Measurements from ENCODE around the gene LIAS.
"Not testable (repeated sequence)": the region's sequence is repeated elsewhere in the genome, so short reads cannot be mapped to it uniquely, and the experiment has no call there.

LIAS gene

DNA sequence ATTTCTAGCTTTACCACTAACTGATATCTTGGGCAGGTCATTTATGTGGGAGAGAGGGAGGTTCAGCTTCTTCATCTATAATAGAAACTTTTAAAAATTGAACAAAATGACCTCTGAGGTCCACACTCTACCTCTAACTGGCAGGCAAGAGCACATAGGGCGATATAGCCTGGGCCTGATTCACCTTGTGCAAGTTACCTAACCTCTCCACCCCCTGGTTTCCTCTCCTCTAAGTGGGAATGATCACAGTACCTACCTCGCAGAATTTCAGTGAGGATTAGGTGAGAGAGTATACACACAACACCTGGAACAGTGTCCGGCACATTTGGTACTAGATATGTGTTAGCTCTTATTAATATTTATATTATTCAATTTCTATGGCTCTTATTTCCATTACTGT lies 36.6 kb upstream of the LIAS start:
- Histone ChIP-seq H3K23ac (ENCODE audit: low read depth, low read length, poor library complexity) (no peak overlapping the region), H3K4me3 (ENCODE audit: low read length in 2 of 2) (no peak overlapping the region)

DNA sequence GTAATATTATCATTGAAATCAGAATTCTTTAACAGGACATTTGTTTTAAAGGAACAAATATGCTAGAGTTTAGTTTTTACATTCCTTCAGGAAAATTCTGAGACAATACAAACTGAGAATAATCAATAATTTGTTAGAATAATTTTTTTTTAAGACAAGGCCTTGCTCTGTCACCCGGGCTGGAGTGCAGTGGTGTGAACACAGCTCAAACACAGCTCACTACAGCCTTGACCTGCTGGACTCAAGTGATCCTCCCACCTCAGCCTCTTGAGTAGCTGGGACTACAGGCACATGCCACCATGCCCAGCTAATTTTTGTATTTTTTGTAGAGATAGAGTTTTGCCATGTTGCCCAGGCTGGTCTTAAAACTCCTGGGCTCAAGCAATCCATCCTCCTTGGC lies 33.6 kb upstream of the LIAS start:
- DNase-seq (ENCODE audit: low spot score); H2BK5ac ChIP-seq (ENCODE audit: low read length); H3K14ac ChIP-seq (ENCODE audit: low read length); H3K23ac ChIP-seq (ENCODE audit: low read depth, low read length, poor library complexity); H2AFZ ChIP-seq (ENCODE audit: low read length); H2AK5ac ChIP-seq (ENCODE audit: low read depth, low read length); H3K4ac ChIP-seq (ENCODE audit: low read length); H3K9me3 ChIP-seq (replicated peaks in 1 of 2; ENCODE audit: control insufficient read depth in 2 of 2, insufficient read depth in 1 of 2, low read depth in 1 of 2, low read length in 2 of 2); H2BK12ac ChIP-seq (ENCODE audit: low read length); H3K27ac ChIP-seq (replicated peaks; ENCODE audit: low read length); H3K36me3 ChIP-seq (replicated peaks in 1 of 2; ENCODE audit: control insufficient read depth in 2 of 2, insufficient read depth in 2 of 2, low read length in 2 of 2); H3K18ac ChIP-seq (ENCODE audit: low read length); H3K4me2 ChIP-seq (ENCODE audit: insufficient read depth, low read length, poor library complexity, severe bottlenecking); H3K4me3 ChIP-seq (ENCODE audit: low read length in 2 of 2); H4K91ac ChIP-seq (ENCODE audit: low read depth, low read length, poor library complexity); H2BK15ac ChIP-seq (ENCODE audit: low read length); H3K79me1 ChIP-seq (ENCODE audit: low read depth, low read length); H4K8ac ChIP-seq (ENCODE audit: low read depth, low read length); H3K4me1 ChIP-seq (ENCODE audit: control insufficient read depth in 2 of 2, insufficient read depth in 1 of 2, low read depth in 1 of 2, low read length in 2 of 2); H3K27me3 ChIP-seq (ENCODE audit: control insufficient read depth in 3 of 3, insufficient read depth in 3 of 3, low read depth in 1 of 3, low read length in 3 of 3); H3K9ac ChIP-seq (ENCODE audit: low read depth, low read length, poor library complexity); H2BK120ac ChIP-seq (ENCODE audit: low read depth, low read length): not testable (repeated sequence)
- no CpG with 5 or more reads among the region's 1 CpG for WGBS, 2 donors (ENCODE audit: extremely low coverage in 2 of 2, insufficient read length in 2 of 2, insufficient replicate concordance in 1 of 2)

More for the DNA sequence above, 36.6 kb upstream of the LIAS start:
- no CpG with 5 or more reads among the region's 3 CpGs for WGBS, 2 donors (ENCODE audit: extremely low coverage in 2 of 2, insufficient read length in 2 of 2, insufficient replicate concordance in 1 of 2)
- H2BK15ac ChIP-seq (ENCODE audit: low read length) = no peak overlapping the region
- no peak overlapping the region for H4K91ac ChIP-seq (ENCODE audit: low read depth, low read length, poor library complexity)
- no peak for DNase-seq (ENCODE audit: low spot score)
- no peak overlapping the region for H3K4ac ChIP-seq (ENCODE audit: low read length)
- no peak overlapping the region for H2BK120ac ChIP-seq (ENCODE audit: low read depth, low read length)
- no peaks in the 10 kb centered on the region for H3K27me3 ChIP-seq (ENCODE audit: control insufficient read depth in 3 of 3, insufficient read depth in 3 of 3, low read depth in 1 of 3, low read length in 3 of 3)
- H3K9me3 ChIP-seq (replicated peaks in 1 of 2; ENCODE audit: control insufficient read depth in 2 of 2, insufficient read depth in 1 of 2, low read depth in 1 of 2, low read length in 2 of 2) = no peaks in the 10 kb centered on the region
- no peak overlapping the region for H2AFZ ChIP-seq (ENCODE audit: low read length)
- no peaks in the 10 kb centered on the region for H3K36me3 ChIP-seq (replicated peaks in 1 of 2; ENCODE audit: control insufficient read depth in 2 of 2, insufficient read depth in 2 of 2, low read length in 2 of 2)
- no peaks in the 10 kb centered on the region for H3K4me1 ChIP-seq (ENCODE audit: control insufficient read depth in 2 of 2, insufficient read depth in 1 of 2, low read depth in 1 of 2, low read length in 2 of 2)
- no peak overlapping the region for H3K9ac ChIP-seq (ENCODE audit: low read depth, low read length, poor library complexity)
- H3K18ac ChIP-seq (ENCODE audit: low read length) = no peak overlapping the region
- H3K79me1 ChIP-seq (ENCODE audit: low read depth, low read length) = no peaks in the 10 kb centered on the region
- H2BK12ac ChIP-seq (ENCODE audit: low read length) = no peak overlapping the region
- H3K14ac ChIP-seq (ENCODE audit: low read length) = no peak overlapping the region
- no peak overlapping the region for H4K8ac ChIP-seq (ENCODE audit: low read depth, low read length)
- no peak overlapping the region for H2AK5ac ChIP-seq (ENCODE audit: low read depth, low read length)
- H3K27ac ChIP-seq (replicated peaks; ENCODE audit: low read length) = no peak overlapping the region
- no peak overlapping the region for H3K4me2 ChIP-seq (ENCODE audit: insufficient read depth, low read length, poor library complexity, severe bottlenecking)
- no peak overlapping the region for H2BK5ac ChIP-seq (ENCODE audit: low read length)

DNA sequence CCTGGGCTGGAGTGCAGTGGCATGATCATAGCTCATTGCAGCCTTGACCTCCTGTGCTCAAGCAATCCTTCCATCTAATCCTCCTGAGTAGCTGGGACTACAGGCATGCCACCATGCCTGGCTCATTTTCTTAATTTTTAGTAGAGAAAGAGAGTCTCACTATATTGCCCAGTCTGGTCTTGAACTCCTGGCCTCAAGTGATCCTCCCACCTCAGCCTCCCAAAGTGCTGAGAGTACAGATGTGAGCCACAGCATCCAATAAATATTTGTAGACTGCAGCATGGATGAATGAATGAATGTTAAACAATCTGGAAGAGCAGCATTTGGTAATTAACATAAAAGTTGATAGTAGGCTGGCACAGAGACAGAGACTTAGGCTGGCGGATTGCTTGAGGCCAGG lies 32.1 kb upstream of the LIAS start:
- H2AK5ac ChIP-seq (ENCODE audit: low read depth, low read length) = no peak overlapping the region
- no peak overlapping the region for H2BK120ac ChIP-seq (ENCODE audit: low read depth, low read length)
- no peak overlapping the region for H3K4me2 ChIP-seq (ENCODE audit: insufficient read depth, low read length, poor library complexity, severe bottlenecking)
- no peak overlapping the region for H4K91ac ChIP-seq (ENCODE audit: low read depth, low read length, poor library complexity)
- H3K23ac ChIP-seq (ENCODE audit: low read depth, low read length, poor library complexity) = no peak overlapping the region
- peaks cover 0 to 3% (median 0%) of the 10 kb centered on the region in 3 experiments for H3K27me3 ChIP-seq (ENCODE audit: control insufficient read depth in 3 of 3, insufficient read depth in 3 of 3, low read depth in 1 of 3, low read length in 3 of 3)
- H3K36me3 ChIP-seq (replicated peaks in 1 of 2; ENCODE audit: control insufficient read depth in 2 of 2, insufficient read depth in 2 of 2, low read length in 2 of 2) = no peaks in the 10 kb centered on the region
- no peaks in the 10 kb centered on the region for H3K79me1 ChIP-seq (ENCODE audit: low read depth, low read length)
- H3K18ac ChIP-seq (ENCODE audit: low read length) = no peak overlapping the region
- no peak for DNase-seq (ENCODE audit: low spot score)
- no peak overlapping the region for H2BK5ac ChIP-seq (ENCODE audit: low read length)
- no peak overlapping the region for H3K27ac ChIP-seq (replicated peaks; ENCODE audit: low read length)
- no peak overlapping the region for H3K4ac ChIP-seq (ENCODE audit: low read length)
- no peak overlapping the region for H2BK12ac ChIP-seq (ENCODE audit: low read length)
- H2AFZ ChIP-seq (ENCODE audit: low read length) = no peak overlapping the region
- no CpG with 5 or more reads among the region's 1 CpG for WGBS, 2 donors (ENCODE audit: extremely low coverage in 2 of 2, insufficient read length in 2 of 2, insufficient replicate concordance in 1 of 2)
- H4K8ac ChIP-seq (ENCODE audit: low read depth, low read length) = no peak overlapping the region
- no peak overlapping the region for H3K4me3 ChIP-seq (ENCODE audit: low read length in 2 of 2)
- no peak overlapping the region for H3K9ac ChIP-seq (ENCODE audit: low read depth, low read length, poor library complexity)
- no peak overlapping the region for H2BK15ac ChIP-seq (ENCODE audit: low read length)
- no peak overlapping the region for H3K14ac ChIP-seq (ENCODE audit: low read length)
- peaks cover 0 to 3% of the 10 kb centered on the region in 2 donors for H3K4me1 ChIP-seq (ENCODE audit: control insufficient read depth in 2 of 2, insufficient read depth in 1 of 2, low read depth in 1 of 2, low read length in 2 of 2)
- no peaks in the 10 kb centered on the region for H3K9me3 ChIP-seq (replicated peaks in 1 of 2; ENCODE audit: control insufficient read depth in 2 of 2, insufficient read depth in 1 of 2, low read depth in 1 of 2, low read length in 2 of 2)

DNA sequence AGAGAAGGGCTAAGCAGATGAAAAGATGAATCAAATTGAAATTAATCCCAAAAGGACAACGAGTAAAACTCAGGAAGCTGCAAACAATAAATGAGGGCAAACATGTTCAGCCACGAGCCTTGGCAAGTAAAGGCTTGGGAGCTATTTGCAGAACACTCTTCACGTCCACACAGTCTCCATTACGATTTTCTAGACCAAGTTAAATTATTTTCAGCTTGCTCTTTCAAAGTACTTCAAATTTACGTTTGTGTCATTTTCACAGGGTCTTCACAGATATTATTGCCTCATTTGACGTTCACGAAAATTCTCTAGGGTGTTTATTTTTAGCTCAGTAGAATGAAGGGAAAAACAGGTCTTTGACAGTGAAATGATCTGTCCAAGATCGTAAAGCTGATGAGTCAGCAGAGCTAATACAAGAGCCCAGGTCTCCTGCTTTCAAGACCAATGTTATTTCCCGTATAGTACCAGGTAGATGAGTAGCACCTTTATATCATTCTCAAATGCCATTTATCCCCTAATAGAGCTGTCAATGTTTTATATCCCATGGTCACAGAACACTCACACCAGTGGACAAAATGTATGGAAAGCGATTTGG lies 31.2 kb upstream of the LIAS start:
- H3K4me3 ChIP-seq (ENCODE audit: low read length in 2 of 2) = no peak overlapping the region
- no peak for DNase-seq (ENCODE audit: low spot score)
- no peak overlapping the region for H3K18ac ChIP-seq (ENCODE audit: low read length)
- H3K23ac ChIP-seq (ENCODE audit: low read depth, low read length, poor library complexity) = no peak overlapping the region
- no peak overlapping the region for H2BK5ac ChIP-seq (ENCODE audit: low read length)
- H3K9me3 ChIP-seq (replicated peaks in 1 of 2; ENCODE audit: control insufficient read depth in 2 of 2, insufficient read depth in 1 of 2, low read depth in 1 of 2, low read length in 2 of 2) = no peaks in the 10 kb centered on the region
- H2BK12ac ChIP-seq (ENCODE audit: low read length) = no peak overlapping the region
- H2AK5ac ChIP-seq (ENCODE audit: low read depth, low read length) = no peak overlapping the region
- H2BK120ac ChIP-seq (ENCODE audit: low read depth, low read length) = no peak overlapping the region
- peaks cover 0 to 3% of the 10 kb centered on the region in 2 donors for H3K4me1 ChIP-seq (ENCODE audit: control insufficient read depth in 2 of 2, insufficient read depth in 1 of 2, low read depth in 1 of 2, low read length in 2 of 2)
- no peak overlapping the region for H3K4ac ChIP-seq (ENCODE audit: low read length)
- no peak overlapping the region for H3K27ac ChIP-seq (replicated peaks; ENCODE audit: low read length)
- no peak overlapping the region for H2AFZ ChIP-seq (ENCODE audit: low read length)
- peaks cover 0 to 3% (median 0%) of the 10 kb centered on the region in 3 experiments for H3K27me3 ChIP-seq (ENCODE audit: control insufficient read depth in 3 of 3, insufficient read depth in 3 of 3, low read depth in 1 of 3, low read length in 3 of 3)
- H3K36me3 ChIP-seq (replicated peaks in 1 of 2; ENCODE audit: control insufficient read depth in 2 of 2, insufficient read depth in 2 of 2, low read length in 2 of 2) = no peaks in the 10 kb centered on the region
- WGBS, 2 donors (ENCODE audit: extremely low coverage in 2 of 2, insufficient read length in 2 of 2, insufficient replicate concordance in 1 of 2) = no CpG with 5 or more reads among the region's 10 CpGs
- no peak overlapping the region for H3K9ac ChIP-seq (ENCODE audit: low read depth, low read length, poor library complexity)
- no peak overlapping the region for H4K8ac ChIP-seq (ENCODE audit: low read depth, low read length)
- H3K14ac ChIP-seq (ENCODE audit: low read length) = no peak overlapping the region
- no peaks in the 10 kb centered on the region for H3K79me1 ChIP-seq (ENCODE audit: low read depth, low read length)
- no peak overlapping the region for H3K4me2 ChIP-seq (ENCODE audit: insufficient read depth, low read length, poor library complexity, severe bottlenecking)
- no peak overlapping the region for H4K91ac ChIP-seq (ENCODE audit: low read depth, low read length, poor library complexity)
- no peak overlapping the region for H2BK15ac ChIP-seq (ENCODE audit: low read length)
